OCI-LY3 (cell line): ENCODE results near the gene PARD3.
"Not testable (repeated sequence)": the region's sequence is repeated elsewhere in the genome, so short reads cannot be mapped to it uniquely, and the experiment has no call there.

ENCODE experiments used
- H2AFZ ChIP-seq: fragments of 200-600, 300-600 bp; shearing (Covaris generic); 2 replicates; pipeline ENCODE4 v1.6.0; 2014; ENCODE audit warnings: antibody characterized with exemption, low read depth, low read length
- H3K27ac ChIP-seq: fragments of 200-600, 300-600 bp; sonication (generic); 2 replicates; pipeline ENCODE4 v1.5.1; 2014; ENCODE audit warnings: mild to moderate bottlenecking, low read length, moderate library complexity, mixed read lengths
- H3K27me3 ChIP-seq: fragments of 200-600, 300-600 bp; sonication (generic); 2 replicates; pipeline ENCODE4 v1.6.1; 2014; ENCODE audit warnings: low read depth, low read length, mixed read lengths
- H3K36me3 ChIP-seq: fragments of 200-600, 300-600 bp; sonication (generic); replicated peaks from 2 replicates; pipeline ENCODE3; 2014; ENCODE audit warnings: low read depth, low read length, mixed read lengths
- H3K4me1 ChIP-seq: fragments of 300-600, 200-600 bp; sonication (generic); 2 replicates; pipeline ENCODE4 v1.6.1; 2014; ENCODE audit warnings: low read length, mixed read lengths
- H3K4me2 ChIP-seq: fragments of 200-600, 300-600 bp; sonication (generic); 2 replicates; pipeline ENCODE4 v1.6.1; 2014; ENCODE audit warnings: low read length, mixed read lengths
- H3K4me3 ChIP-seq: fragments of 300-600, 200-600 bp; sonication (generic); 2 replicates; pipeline ENCODE4 v1.5.1; 2014; ENCODE audit warnings: antibody characterized with exemption, mild to moderate bottlenecking, low read length, moderate library complexity
- H3K79me2 ChIP-seq: fragments of 300-600, 200-600 bp; shearing (Covaris generic); 2 replicates; pipeline ENCODE4 v1.6.1; 2014; ENCODE audit warnings: mild to moderate bottlenecking, low read length, mixed read lengths
- H3K9ac ChIP-seq: fragments of 300-600, 200-600 bp; shearing (Covaris generic); 2 replicates; pipeline ENCODE4 v1.6.0; 2014; ENCODE audit warnings: mild to moderate bottlenecking, low read length, moderate library complexity
- H3K9me3 ChIP-seq: fragments of 200-600, 300-600 bp; shearing (Covaris generic); 2 replicates; pipeline ENCODE4 v1.6.1; 2014; ENCODE audit warnings: low read length, mixed read lengths; ENCODE audit not compliant: insufficient read depth
- H4K20me1 ChIP-seq: fragments of 200-600, 300-600 bp; sonication (generic); 2 replicates; pipeline ENCODE4 v1.6.1; 2016; ENCODE audit warnings: low read length, mixed read lengths; ENCODE audit not compliant: insufficient read depth
- EZH2phosphoT487 ChIP-seq: fragments of 200-600 bp; shearing (Covaris generic); IDR thresholded peaks from 2 replicates; pipeline ENCODE4 v1.6.1; 2018; ENCODE audit warnings: antibody characterized with exemption, mixed run types, low read depth
- TF ChIP-seq, protein P1 (sequence below): fragments of 200-600, 300-600 bp; sonication (generic); IDR thresholded peaks from 2 replicates; pipeline ENCODE4 v1.5.1; 2014; ENCODE audit warnings: antibody characterized with exemption, low read length, low read depth

The PARD3 gene

GRCh38 chr10:34798654-34799053, 16.4 kb downstream of the PARD3 start:
- Histone ChIP-seq H3K27ac (no peak overlapping the region), H3K9ac (no peak overlapping the region), H3K4me3 (no peak overlapping the region), H3K9me3 (no peaks in the 10 kb centered on the region), H3K4me1 (no peaks in the 10 kb centered on the region), H4K20me1 (no peaks in the 10 kb centered on the region), H3K36me3 (no peaks in the 10 kb centered on the region), H2AFZ (no peak overlapping the region), H3K27me3 (no peaks in the 10 kb centered on the region), H3K4me2 (no peak overlapping the region), H3K79me2 (no peaks in the 10 kb centered on the region)
- TF ChIP-seq EZH2phosphoT487 = no peak
- TF ChIP-seq, protein P1, sequence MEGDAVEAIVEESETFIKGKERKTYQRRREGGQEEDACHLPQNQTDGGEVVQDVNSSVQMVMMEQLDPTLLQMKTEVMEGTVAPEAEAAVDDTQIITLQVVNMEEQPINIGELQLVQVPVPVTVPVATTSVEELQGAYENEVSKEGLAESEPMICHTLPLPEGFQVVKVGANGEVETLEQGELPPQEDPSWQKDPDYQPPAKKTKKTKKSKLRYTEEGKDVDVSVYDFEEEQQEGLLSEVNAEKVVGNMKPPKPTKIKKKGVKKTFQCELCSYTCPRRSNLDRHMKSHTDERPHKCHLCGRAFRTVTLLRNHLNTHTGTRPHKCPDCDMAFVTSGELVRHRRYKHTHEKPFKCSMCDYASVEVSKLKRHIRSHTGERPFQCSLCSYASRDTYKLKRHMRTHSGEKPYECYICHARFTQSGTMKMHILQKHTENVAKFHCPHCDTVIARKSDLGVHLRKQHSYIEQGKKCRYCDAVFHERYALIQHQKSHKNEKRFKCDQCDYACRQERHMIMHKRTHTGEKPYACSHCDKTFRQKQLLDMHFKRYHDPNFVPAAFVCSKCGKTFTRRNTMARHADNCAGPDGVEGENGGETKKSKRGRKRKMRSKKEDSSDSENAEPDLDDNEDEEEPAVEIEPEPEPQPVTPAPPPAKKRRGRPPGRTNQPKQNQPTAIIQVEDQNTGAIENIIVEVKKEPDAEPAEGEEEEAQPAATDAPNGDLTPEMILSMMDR = no peak

DNA sequence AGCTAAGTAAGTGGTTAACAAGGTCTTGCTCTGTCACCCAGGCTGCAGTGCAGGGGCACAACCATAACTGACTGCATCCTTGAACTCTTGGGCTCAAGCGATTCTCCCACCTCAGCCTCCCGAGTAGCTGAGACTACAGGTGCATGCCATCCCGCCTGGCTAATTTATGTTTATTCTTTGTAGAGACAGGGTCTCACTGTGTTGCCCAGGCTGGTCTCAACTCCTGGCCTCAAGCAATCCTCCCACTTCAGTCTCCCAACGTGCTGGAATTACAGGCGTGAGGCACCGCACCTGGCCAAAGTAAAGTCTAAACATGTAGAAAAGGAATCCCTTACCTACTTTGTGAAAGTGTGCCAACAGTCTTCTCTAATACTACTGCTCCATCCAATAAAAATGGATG, 17.9 kb downstream of the PARD3 start:
- Histone ChIP-seq H3K9ac (no peak overlapping the region), H3K27ac (no peak overlapping the region), H3K9me3 (no peaks in the 10 kb centered on the region), H3K79me2 (no peaks in the 10 kb centered on the region), H3K4me1 (no peaks in the 10 kb centered on the region), H3K4me2 (no peak overlapping the region), H3K4me3 (no peak overlapping the region), H3K36me3 (no peaks in the 10 kb centered on the region), H4K20me1 (no peaks in the 10 kb centered on the region), H3K27me3 (no peaks in the 10 kb centered on the region), H2AFZ (no peak overlapping the region)
- no peak for TF ChIP-seq EZH2phosphoT487

- Histone ChIP-seq H3K27me3 (no peaks in the 10 kb centered on the region), H3K79me2 (no peaks in the 10 kb centered on the region), H3K4me1 (no peaks in the 10 kb centered on the region), H2AFZ (no peak overlapping the region), H4K20me1 (no peaks in the 10 kb centered on the region), H3K36me3 (no peaks in the 10 kb centered on the region), H3K4me2 (no peak overlapping the region), H3K9ac (no peak overlapping the region), H3K27ac (no peak overlapping the region), H3K4me3 (no peak overlapping the region), H3K9me3 (no peaks in the 10 kb centered on the region)
- no peak for TF ChIP-seq EZH2phosphoT487
- TF ChIP-seq, protein P1 = no peak
Observed at GRCh38 chr10:34796133-34796532, 19.0 kb downstream of the PARD3 start.

- Histone ChIP-seq H2AFZ (no peak overlapping the region), H3K36me3 (no peaks in the 10 kb centered on the region), H3K27me3 (no peaks in the 10 kb centered on the region), H3K4me3 (no peak overlapping the region), H3K79me2 (no peaks in the 10 kb centered on the region), H3K9ac (no peak overlapping the region), H3K9me3 (no peaks in the 10 kb centered on the region), H3K27ac (no peak overlapping the region), H3K4me2 (no peak overlapping the region), H3K4me1 (no peaks in the 10 kb centered on the region), H4K20me1 (no peaks in the 10 kb centered on the region)
- TF ChIP-seq, protein P1 = no peak
- no peak for TF ChIP-seq EZH2phosphoT487
Observed at GRCh38 chr10:34795334-34795733, 19.8 kb downstream of the PARD3 start.

GRCh38 chr10:34794835-34795234, 20.3 kb downstream of the PARD3 start:
- Histone ChIP-seq H4K20me1 (no peaks in the 10 kb centered on the region), H3K4me1 (no peaks in the 10 kb centered on the region), H3K4me2 (no peak overlapping the region), H3K9me3 (no peaks in the 10 kb centered on the region), H3K9ac (no peak overlapping the region), H3K4me3 (no peak overlapping the region), H3K36me3 (no peaks in the 10 kb centered on the region), H3K27ac (no peak overlapping the region), H2AFZ (no peak overlapping the region), H3K27me3 (no peaks in the 10 kb centered on the region), H3K79me2 (no peaks in the 10 kb centered on the region)
- TF ChIP-seq, protein P1 = no peak
- TF ChIP-seq EZH2phosphoT487 = no peak

DNA sequence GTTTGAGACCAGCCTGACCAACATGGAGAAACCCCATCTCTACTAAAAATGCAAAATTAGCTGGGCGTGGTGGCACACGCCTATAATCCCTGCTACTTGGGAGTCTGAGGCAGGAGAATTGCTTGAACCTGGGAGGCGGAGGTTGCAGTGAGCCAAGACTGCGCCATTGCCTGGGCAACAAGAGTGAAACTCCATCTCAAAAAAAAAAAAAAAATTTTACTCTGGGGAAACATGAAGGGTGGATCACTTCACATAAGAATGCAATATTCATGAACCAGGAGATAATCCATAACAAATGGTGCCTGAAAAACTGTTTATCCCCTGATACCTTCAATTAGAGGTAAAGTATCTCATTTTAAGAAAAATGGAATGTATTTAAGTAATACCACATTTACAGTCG, 21.5 kb downstream of the PARD3 start:
- H3K4me1 ChIP-seq, H3K36me3 ChIP-seq, H3K9ac ChIP-seq, H3K27ac ChIP-seq, H3K4me2 ChIP-seq, H3K4me3 ChIP-seq, H3K27me3 ChIP-seq, H3K9me3 ChIP-seq, H3K79me2 ChIP-seq, H4K20me1 ChIP-seq, H2AFZ ChIP-seq: not testable (repeated sequence)
